Measurements from ENCODE around the gene LRBA.
"Not testable (repeated sequence)": the region's sequence is repeated elsewhere in the genome, so short reads cannot be mapped to it uniquely, and the experiment has no call there.

The LRBA gene

GRCh38 chr4:150543042-150543441, 472.0 kb downstream of the LRBA start:
- no peak for DNase-seq

GRCh38 chr4:150541681-150542080, 473.4 kb downstream of the LRBA start:
- no peak for DNase-seq

- no peak for DNase-seq
Measured at GRCh38 chr4:150540959-150541360, 474.1 kb downstream of the LRBA start.

GRCh38 chr4:150540536-150540935, 474.5 kb downstream of the LRBA start:
- no peak for DNase-seq

GRCh38 chr4:150537911-150538310, 477.2 kb downstream of the LRBA start:
- not testable (repeated sequence) for DNase-seq

GRCh38 chr4:150534818-150535217, 480.3 kb downstream of the LRBA start:
- DNase-seq = no peak

- DNase-seq = no peak
Measured at GRCh38 chr4:150533673-150534072, 481.4 kb downstream of the LRBA start.

GRCh38 chr4:150525321-150525868, 489.7 kb downstream of the LRBA start:
- no peak for DNase-seq

- DNase-seq = no peak
Measured at GRCh38 chr4:150518559-150518958, 496.5 kb downstream of the LRBA start.

GRCh38 chr4:150515135-150515534, 499.9 kb downstream of the LRBA start:
- no peak for DNase-seq

GRCh38 chr4:150514709-150515108, 500.4 kb downstream of the LRBA start:
- DNase-seq = no peak

- peak; percentile 25 for DNase-seq
Measured at GRCh38 chr4:150510176-150510865, 504.8 kb downstream of the LRBA start.

GRCh38 chr4:150507656-150508055, 507.4 kb downstream of the LRBA start:
- not testable (repeated sequence) for DNase-seq

- DNase-seq = no peak
Measured at GRCh38 chr4:150501983-150502382, 513.1 kb downstream of the LRBA start.

- DNase-seq = peak; percentile 12
Measured at GRCh38 chr4:150501009-150501727, 513.9 kb downstream of the LRBA start.

- no peak for DNase-seq
Measured at GRCh38 chr4:150497612-150498011, 517.5 kb downstream of the LRBA start.

- DNase-seq = no peak
Measured at GRCh38 chr4:150495550-150495949, 519.5 kb downstream of the LRBA start.

- no peak for DNase-seq
Measured at GRCh38 chr4:150493851-150494250, 521.2 kb downstream of the LRBA start.

- DNase-seq = no peak
Measured at GRCh38 chr4:150491132-150492049, 523.7 kb downstream of the LRBA start.

GRCh38 chr4:150482581-150482980, 532.5 kb downstream of the LRBA start:
- no peak for DNase-seq

- DNase-seq = no peak
Measured at GRCh38 chr4:150479657-150480056, 535.4 kb downstream of the LRBA start.

GRCh38 chr4:150477869-150478268, 537.2 kb downstream of the LRBA start:
- DNase-seq = no peak

- no peak for DNase-seq
Measured at GRCh38 chr4:150476776-150477175, 538.3 kb downstream of the LRBA start.

Data from amniotic stem cell (primary cell).